ENCODE measurements around the gene NELFCD.
"Not testable (repeated sequence)": the region's sequence is repeated elsewhere in the genome, so short reads cannot be mapped to it uniquely, and the experiment has no call there.

NELFCD gene

DNA sequence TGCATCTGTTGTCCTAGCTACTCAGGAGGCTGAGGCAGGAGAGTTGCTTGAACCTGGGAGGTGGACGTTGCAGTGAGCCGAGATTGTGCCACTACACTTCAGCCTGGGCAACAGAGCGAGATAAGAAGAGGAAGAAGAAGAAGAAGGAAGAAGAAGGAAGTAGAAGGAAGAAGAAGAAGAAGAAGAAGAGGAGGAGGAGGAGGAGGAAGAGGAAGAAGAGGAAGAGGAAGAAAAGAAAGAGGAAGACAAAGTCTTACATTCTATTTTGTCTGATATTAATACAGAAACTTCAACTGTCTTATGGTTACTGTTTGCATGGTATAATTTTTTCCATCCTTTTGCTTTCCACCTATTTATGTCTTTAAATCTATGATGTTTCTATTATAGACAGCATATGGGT lies 7.2 kb upstream of the NELFCD start:
- no peak for DNase-seq (ENCODE audit: low read depth)

GRCh38 chr20:58975353-58975752 lies 5.7 kb upstream of the NELFCD start:
- DNase-seq (ENCODE audit: low read depth), result no peak

GRCh38 chr20:58976061-58976730 lies 4.9 kb upstream of the NELFCD start:
- no peak for DNase-seq (ENCODE audit: low read depth)

GRCh38 chr20:58978351-58979190 lies 2.5 kb upstream of the NELFCD start:
- DNase-seq (ENCODE audit: low read depth), result no peak

- no peak for DNase-seq (ENCODE audit: low read depth)
Measured at GRCh38 chr20:58981628-58982364, 740 bp downstream of the NELFCD start.

DNA sequence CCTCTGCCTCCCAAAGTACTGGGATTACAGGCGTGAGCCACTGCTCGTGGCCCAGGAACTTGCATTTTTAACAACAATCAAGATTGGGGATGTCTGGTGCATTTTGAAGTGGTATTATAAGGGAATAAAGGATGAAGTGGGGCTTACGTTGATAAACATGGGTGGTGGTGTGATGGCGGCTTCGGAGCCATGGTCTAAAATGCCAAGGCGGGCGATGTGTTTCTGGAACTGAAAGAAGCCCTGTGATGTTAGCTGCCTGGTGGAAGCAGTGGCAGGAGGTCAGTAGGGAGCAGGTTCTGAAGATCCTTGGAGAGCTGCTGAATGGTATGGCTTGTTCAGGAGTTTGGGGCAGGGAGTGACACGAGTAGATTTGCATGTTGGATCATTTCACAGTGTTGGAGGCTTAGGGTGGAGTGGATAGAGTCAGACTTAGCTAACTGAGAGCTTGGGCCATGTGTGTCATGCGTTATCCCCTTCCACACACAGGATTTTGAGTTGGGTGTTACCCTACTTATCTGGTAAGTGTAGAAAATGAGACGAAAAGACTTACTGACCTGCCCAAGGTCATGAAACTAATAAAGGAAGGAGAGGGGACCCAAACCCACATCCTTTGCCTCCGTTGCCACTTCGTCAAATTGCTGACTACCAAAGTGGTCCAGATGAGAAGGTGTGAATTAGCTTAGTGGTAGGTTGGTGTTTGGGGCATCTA lies 1.5 kb downstream of the NELFCD start:
- DNase-seq (ENCODE audit: low read depth), result no peak

- not testable (repeated sequence) for DNase-seq (ENCODE audit: low read depth)
Measured at GRCh38 chr20:58983115-58983468, 2.0 kb downstream of the NELFCD start.

- no peak for DNase-seq (ENCODE audit: low read depth)
Measured at GRCh38 chr20:58984691-58985090, 3.6 kb downstream of the NELFCD start.

DNA sequence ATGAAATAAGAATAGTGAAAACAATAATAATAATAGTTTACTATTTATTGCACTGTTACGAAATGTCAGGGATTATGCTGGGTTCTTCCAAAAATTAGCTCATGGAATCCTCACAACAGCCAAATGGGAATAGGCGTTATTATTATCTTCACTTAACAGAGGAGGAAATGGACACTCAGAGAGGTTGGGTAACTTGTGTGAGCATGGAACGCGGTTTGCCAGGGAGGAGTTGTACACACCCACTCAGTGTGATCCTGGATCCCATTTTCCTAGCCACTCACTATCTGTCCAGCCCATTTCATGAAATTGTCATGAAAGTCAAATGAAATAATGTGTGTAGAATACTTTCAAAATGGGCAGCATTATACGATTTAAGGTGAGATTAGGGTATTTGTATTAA lies 4.6 kb downstream of the NELFCD start:
- no peak for DNase-seq (ENCODE audit: low read depth)

- no peak for DNase-seq (ENCODE audit: low read depth)
Measured at GRCh38 chr20:58986286-58986967, 5.4 kb downstream of the NELFCD start.

- DNase-seq (ENCODE audit: low read depth), result no peak
Measured at GRCh38 chr20:58986968-58987517, 6.0 kb downstream of the NELFCD start.

DNA sequence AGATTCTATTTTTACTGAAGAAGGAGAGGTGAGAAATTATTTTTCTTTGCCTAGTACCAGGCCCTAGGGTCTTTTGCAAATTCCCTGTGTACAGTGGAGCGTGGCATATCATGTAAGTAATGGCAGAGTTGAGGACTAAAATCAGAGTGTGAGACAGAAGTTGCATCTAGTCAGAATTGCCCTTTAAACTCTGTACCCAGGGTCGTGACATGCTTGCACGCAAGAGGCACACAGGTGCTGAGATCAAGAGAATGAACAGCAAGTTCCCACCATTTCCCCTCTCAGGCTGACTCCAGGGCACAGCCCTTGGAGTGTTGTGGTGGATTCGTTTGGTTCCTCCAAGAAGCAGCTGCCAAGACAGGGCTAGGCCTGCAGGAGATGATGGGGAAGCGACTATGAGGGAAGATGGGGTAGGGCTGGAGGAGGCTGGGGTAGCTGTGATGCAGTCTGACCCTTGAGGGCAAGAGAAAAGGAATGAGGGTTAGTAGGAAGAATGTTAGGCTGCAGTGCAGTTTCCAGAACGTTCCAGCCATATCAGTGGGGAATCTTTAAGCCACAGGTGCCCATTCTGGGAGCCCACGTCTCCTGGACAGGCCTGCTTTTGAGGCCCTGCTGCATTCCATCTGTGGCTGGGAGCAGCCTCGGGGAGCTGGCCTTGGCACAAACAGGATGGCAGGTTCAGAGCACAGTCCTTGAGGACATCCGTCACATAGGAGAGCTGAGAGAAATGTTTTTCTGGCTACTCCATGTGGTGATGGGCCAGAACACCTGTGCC lies 6.9 kb downstream of the NELFCD start:
- DNase-seq (ENCODE audit: low read depth), result no peak

GRCh38 chr20:58988565-58988882 lies 7.5 kb downstream of the NELFCD start:
- DNase-seq (ENCODE audit: low read depth), result no peak

- no peak for DNase-seq (ENCODE audit: low read depth)
Measured at GRCh38 chr20:58989196-58989595, 8.1 kb downstream of the NELFCD start.

GRCh38 chr20:58990651-58991445 lies 9.8 kb downstream of the NELFCD start:
- no peak for DNase-seq (ENCODE audit: low read depth)

GRCh38 chr20:58991715-58992114 lies 10.7 kb downstream of the NELFCD start:
- DNase-seq (ENCODE audit: low read depth), result no peak

DNA sequence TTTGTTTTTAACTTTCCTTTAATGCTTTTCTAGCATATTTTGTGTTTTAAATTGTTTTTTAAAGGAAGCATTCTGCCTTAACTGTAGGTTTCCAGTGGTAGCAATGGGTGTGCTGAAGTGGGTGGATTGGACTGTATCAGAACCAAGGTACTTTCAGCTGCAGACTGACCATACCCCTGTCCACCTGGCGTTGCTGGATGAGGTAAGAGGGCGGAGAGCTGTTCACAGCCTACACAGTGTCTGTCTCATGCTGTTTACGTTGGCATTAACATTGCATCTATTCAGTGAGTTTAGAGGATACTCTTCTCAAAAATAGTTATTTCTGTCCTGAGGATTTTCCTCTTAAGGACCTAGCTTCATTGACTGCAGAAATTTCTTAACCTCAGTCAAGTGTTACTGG lies 11.9 kb downstream of the NELFCD start:
- no peak for DNase-seq (ENCODE audit: low read depth)

- no peak for DNase-seq (ENCODE audit: low read depth)
Measured at GRCh38 chr20:58993332-58994248, 12.5 kb downstream of the NELFCD start.

All from activated T-helper 1 cell treated with Interleukin-2 at 50 U/mL for 16 hours (primary cell).